ENCODE data around the gene RAET1L.
A peak's percentile ranks its signal among the peaks of the same experiment; 100 is the strongest.
"Not testable (repeated sequence)": the region's sequence is repeated elsewhere in the genome, so short reads cannot be mapped to it uniquely, and the experiment has no call there.

Gene RAET1L

GRCh38 chr6:150015281-150016001 lies 9.9 kb downstream of the RAET1L start:
- DNase-seq: not testable (repeated sequence)

DNA sequence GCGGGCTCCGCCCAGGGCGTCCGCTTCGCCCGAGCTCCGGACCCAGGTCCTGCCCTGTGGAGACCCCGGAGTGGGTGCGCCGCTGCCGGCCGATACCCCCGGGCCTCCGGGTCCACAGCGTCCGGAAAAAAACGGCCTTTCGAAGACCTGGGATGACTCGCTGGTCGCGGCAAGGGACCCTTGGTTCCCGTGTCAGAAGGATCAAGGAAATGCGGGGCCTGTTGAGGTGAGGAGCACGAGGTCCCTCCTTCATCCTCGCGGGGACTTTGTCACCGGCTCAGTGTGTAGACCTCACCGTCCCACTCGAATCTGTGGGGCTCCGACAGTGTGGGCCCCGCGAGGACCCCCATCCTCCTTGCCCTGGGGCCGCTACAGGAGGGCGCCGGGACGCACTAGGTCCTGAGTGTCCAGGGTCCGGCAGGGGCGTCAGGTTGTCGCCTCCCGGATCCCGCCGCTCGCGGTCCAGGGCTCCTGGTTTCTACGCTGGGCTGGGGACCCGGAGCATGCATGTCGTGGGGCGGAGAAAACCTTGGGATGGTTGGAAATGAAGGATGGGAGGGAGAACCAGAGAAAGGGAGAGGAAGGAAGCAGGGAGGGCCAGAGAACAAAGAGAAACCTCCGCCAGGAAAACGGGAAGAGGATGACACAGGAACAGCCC lies 10.6 kb downstream of the RAET1L start:
- DNase-seq: not testable (repeated sequence)

DNA sequence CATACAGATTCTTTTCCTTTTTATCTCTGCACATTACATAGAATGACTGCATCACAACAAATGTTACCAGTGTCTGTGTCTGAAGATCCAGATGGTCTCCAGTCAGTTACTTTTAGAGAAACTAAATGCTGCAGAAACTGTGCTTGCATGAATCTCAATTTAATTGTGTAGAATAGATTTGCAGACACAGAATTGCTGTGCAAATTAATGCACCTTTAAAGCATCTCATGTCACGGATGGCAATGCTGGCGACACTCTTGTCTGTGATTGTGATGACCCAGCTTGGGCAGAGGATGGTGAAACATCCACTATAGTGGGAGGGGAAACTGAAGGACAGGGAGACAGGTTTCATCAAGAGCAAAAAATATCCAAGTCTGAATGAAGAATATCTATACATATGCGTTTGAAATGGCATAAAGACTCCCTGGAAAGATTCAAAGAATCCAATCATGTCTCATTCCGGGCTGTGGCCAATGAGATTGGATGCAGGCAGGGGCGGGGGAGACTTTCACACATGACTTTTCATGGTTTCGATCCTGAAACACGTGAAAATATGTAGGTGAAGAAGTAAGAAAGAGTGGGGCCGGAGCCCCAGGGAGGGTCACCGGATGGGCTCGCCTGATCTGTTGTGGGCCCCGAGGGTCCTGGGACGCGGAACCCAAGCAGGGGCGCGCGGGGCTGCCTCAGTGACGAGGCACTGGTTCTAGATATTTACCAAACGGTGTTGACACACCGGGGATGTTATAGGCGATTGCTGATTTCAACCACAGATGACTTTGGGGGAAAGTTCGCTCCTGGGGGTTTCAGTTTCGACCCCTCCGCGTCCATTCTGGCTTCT lies 11.3 kb downstream of the RAET1L start:
- not testable (repeated sequence) for DNase-seq

GRCh38 chr6:150012846-150013784 lies 12.2 kb downstream of the RAET1L start:
- not testable (repeated sequence) for DNase-seq

DNA sequence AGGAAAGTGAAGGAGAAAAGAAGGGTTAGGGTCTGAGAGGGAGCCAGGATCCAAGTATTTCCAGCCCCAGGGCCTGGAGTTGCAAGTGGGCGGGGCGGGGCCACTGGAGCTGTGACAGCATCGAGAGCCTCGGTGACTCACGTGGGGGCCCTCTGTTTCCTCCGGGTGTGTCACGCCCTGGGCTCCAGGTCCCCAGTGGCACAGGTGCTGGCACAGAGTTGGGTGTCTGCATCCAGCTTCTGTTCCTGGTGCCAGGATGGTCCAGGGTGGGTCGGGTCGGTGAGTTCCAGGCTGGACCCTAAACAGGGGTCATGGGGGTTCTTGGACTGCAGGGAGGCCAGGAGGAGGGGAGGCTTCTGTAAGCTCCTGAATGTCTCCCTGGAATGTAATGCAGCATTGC lies 16.7 kb downstream of the RAET1L start:
- DNase-seq: no peak

DNA sequence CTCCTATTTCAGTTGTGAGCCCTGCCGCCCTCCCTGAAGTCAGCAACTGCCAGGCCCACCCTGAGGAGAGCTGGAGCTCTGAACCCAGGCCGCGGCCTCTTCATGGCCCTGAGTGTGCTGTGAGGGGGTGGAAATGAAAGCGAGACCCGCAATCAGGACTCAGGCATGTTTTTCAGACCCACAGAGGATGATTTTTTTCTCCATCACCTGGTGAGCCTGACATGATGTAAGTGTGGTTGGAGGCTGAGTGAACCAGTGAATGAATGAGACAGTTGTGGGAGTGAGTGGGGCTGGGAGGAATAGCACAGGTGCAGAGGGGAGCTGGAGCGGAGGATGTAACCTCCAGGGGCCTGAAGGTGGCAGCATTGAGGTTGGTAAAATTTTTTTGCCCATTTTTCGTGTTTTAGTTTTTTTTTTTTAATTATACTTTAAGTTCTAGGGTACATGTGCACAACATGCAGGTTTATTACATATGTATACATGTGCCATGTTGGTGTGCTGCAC lies 18.3 kb downstream of the RAET1L start:
- no peak for DNase-seq

DNA sequence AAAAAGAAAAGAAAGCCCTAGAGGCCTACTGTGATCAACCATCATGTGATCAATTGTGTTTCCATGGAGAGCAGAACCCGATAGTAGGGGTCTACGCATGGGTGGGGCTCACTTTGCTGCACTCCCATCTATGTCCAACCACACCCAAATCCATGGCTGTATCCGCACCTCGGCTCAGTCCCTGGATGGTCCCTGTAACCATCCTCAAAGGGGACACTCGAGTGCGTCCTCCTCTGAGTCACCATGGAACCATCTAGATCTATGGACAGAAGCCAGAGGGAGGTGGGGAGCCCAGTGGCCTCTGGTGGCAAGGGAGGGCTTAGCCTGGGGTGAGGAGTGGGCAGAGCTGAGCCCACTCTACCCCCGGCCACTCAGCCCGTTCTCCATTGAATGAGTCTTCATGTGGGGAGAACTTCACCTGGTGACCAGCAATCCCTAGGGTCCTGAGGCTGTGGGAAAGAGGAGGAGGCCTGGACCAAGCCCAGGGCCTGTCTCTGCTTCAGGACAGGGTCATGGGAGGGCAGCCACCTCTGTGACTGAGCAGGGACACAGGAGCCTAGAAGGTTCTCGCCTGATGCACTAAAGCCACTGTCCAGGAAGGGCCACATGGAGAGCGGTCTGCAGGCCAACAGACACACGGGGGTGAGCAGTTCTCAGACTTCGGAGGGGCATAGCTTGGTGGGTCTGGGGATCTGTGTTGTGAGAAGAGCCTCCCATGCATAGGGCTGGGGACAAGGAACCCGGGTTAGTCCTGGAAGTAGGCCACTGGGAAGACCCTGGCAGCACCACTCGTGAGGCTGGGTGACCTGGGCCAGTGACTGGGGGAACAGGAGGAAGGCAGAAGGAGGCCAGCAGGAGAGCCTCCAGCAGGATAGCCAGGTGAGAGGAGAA lies 19.3 kb downstream of the RAET1L start:
- no peak for DNase-seq

- DNase-seq: peak; percentile 79
Measured at GRCh38 chr6:150004783-150005717, 20.3 kb downstream of the RAET1L start.

GRCh38 chr6:150004101-150004782 lies 21.1 kb downstream of the RAET1L start:
- no peak for DNase-seq

GRCh38 chr6:150003599-150003998 lies 21.7 kb downstream of the RAET1L start:
- DNase-seq: not testable (repeated sequence)

DNA sequence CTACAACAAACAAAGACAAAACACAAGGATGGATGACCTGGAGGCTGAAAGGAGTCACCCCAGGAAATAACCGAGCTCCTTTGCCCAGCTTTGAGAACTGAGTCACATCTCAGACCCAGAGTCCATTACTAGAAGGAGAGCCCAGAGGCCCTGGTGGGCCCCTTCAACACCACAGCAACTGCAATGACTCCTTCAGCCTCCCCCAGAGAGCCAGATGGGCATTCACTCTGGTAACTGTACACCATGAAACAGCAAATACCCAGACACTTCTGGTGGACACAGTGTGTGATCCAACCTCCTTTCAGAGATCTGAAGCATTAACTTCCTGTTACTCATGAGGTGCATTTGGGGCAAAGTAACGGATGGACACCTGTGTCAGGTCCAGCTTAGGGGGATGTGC lies 22.6 kb downstream of the RAET1L start:
- DNase-seq: no peak

GRCh38 chr6:150001295-150002008 lies 23.9 kb downstream of the RAET1L start:
- DNase-seq: no peak

DNA sequence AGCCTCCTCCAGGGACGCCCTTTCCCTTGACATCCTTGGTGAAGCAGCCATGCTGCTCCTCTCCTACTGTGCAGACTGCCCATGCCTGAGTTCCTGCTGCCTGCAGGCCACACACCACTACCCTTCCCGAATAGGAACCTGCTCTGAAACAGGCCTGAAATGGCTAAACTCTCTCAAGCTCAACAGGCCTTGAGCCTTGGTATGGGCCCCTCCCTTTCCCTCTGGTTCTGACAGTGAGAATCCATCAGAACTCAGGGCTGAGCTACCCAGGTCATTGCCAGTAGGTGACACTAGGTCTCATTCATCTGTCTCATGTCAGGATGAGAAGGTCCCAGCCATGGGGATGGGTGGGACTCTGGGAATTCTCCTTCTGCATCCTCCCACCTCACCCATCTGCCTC lies 25.7 kb downstream of the RAET1L start:
- no peak for DNase-seq

DNA sequence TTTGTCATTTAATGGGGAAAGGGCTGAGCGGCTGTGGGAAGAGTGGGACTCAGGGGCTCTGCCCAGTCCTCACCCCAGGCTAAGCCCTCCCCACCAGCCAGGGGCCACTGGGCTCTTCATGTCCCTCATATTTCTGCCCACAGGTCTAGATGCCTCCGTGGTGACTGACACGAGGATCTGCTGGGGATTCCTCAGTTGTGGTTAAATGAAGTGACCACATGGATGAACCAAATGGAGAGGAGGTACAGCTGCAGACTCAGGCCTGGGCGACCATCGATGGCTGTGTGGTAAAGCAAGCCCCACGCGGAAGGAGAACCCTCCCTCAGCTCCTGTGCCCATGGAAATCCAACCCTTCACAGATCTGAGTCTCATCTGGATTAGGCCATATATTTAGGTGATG lies 29.4 kb downstream of the RAET1L start:
- no peak for DNase-seq

DNA sequence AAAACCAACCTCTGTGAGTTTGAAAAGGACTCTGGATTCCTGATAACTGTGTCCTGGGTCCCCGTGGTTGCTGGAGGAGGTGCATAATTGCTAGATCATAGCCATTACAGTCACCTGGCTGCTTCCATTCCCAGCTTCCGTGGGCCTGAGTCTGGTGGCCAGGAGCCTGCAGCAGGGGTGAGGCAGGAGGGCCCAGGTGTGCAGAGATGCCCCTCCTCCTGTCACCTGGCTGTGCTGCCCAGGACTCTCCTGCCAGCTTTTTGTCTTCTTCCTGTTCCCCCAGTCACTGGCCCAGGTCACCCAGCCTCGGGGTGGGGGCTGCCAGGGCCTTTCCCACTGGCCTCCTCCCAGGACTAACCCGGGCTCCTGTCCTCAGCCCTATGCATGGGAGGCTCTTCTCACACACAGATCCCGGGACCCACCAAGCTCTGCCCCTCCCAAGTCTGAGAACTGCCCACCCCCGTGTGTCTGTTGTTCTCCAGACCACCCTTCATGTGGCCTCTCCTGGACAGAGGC lies 30.0 kb downstream of the RAET1L start:
- DNase-seq: no peak

DNA sequence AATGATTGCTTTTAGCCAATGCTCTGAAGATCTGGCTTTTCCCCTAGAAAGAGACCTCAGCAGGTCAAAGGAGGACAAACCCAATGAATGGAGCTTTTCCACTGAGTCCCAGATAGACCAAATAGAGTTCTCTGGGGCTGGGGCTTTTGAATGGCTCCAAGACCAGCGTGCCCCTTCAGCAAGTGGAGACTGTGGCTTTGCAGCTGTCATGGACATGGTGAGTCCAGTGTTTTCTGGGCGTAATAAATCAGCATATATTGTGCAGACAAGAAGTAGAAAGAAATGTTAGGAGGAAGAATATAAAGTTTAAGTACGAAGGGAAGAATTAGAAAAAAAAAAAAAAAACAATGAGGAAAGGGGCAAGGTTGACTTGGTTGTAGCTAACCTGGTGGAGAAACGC lies 33.5 kb downstream of the RAET1L start:
- DNase-seq: no peak

GRCh38 chr6:149991472-149991795 lies 33.9 kb downstream of the RAET1L start:
- not testable (repeated sequence) for DNase-seq

DNA sequence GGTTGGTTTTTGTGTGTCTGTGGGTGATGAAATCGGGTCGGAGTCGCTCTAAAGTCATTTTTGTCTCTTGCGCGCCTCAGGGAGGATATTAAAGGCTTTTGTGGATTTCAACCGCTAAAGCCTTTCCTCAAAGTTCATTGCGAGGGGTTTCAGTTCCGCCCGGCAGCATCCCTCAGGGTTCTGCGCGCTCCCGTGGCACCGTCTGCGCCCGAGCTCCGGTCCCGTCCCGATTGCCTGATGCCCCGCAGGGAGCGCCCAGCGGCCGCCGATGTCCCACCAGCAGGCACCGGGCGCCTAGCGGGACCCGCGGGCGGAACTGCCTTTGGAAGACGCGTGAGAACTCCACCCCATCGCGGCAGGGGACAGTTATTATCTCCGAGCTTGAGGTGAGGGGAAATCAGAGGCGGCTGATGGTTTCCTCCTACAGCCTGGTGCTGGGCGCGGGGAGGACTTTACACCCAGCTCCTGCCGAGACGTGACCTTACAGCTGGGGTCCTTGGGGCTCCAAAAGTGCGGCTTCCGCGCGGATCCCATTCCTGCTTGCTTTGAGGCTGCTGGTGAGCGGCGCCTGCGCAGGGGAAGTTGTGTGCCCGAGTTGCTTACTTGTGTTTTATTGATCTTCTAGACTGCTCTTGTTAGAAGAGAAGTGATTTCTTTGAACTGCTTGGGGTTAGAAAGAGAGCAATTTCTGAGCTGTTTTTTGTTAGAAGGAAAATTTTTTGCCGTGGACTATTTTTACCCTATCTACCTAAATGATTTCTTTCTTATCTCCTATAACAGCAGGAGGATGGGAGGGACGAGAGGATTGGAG lies 34.5 kb downstream of the RAET1L start:
- DNase-seq: no peak

All from activated T-cell treated with anti-CD3 and anti-CD28 coated beads for 4 hours (primary cell).